ENCODE results near the gene TRDN.
"Not testable (repeated sequence)": the region's sequence is repeated elsewhere in the genome, so short reads cannot be mapped to it uniquely, and the experiment has no call there.

TRDN gene

GRCh38 chr6:123635144-123635543 lies 1.6 kb downstream of the TRDN start:
- in situ Hi-C loops (cut with MboI; ENCODE audit: low sequenced_read_pairs) = no loop called here

DNA sequence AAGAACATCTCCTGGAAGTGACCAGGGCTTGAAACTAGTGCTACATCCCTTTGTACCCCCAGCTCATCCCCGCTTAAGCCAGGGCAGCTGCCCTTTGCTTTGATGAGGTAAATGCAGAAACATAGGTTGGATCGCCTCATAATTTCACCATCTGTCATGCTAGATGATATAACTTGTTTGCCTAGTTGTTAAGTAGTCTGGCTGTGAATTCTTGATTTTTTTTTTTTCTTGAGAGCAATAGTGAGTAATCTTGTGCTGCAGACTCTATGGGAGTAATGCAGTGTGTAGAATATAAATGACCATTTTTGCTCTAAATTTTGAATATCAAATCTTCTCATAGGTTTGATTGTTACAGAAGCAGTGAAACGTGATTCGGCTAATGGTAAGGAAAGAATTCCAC lies 4.1 kb downstream of the TRDN start:
- in situ Hi-C loops (cut with MboI; ENCODE audit: low sequenced_read_pairs) = no loop called here

DNA sequence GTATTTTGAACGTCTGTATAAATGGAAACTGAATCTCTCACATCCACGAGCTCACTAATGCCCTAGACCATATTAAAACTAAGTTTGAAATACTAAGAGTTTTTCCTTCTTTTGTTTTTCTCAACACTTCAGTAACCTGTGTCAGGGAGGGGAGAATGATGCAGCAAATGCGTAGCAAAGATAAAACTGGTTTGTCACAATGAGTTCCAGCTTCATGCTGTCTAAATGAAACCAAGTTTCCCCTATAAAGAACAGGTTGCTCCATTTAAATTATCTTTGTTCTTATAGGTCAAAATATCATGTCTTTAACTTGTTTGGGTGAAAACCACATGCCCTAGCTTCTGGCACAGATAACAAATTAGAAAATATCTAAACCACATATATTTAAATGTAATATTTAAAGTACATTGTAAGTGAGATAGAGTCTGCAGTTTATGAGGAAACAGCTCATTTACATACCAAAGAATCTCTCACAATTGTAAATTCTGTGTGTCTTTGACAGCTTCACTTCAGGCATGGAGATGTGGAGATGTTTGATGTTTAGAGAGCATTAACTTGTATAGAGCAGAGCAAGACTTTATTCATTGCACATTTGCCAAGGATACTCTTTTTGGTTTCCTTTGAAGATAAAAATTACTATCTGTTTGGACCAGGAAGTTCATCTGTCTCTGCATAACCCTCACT lies 7.3 kb downstream of the TRDN start:
- in situ Hi-C loops (cut with MboI; ENCODE audit: low sequenced_read_pairs) = no loop called here

DNA sequence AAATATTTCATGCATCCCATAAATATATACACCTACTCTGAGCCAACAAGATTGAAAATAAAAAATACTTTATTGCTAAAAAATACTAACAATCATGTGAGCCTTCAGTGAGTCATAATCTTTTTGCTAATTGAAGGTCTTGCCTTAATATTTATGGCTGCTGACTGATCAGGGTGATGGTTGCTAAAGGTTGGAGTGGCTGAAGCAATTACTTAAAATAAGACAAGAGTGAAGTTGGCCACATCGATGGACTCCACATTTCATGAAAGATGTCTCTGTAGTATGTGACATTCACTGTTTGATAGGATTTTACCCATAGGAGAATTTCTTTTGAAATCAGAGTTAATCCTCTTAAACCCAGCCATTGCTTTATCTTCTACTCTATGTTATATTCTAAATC lies 11.1 kb downstream of the TRDN start:
- in situ Hi-C loops (cut with MboI; ENCODE audit: low sequenced_read_pairs) = no loop called here

- in situ Hi-C loops (cut with MboI; ENCODE audit: low sequenced_read_pairs) = no loop called here
Observed at GRCh38 chr6:123622780-123623179, 14.0 kb downstream of the TRDN start.

- in situ Hi-C loops (cut with MboI; ENCODE audit: low sequenced_read_pairs) = no loop called here
Observed at GRCh38 chr6:123619156-123619555, 17.6 kb downstream of the TRDN start.

DNA sequence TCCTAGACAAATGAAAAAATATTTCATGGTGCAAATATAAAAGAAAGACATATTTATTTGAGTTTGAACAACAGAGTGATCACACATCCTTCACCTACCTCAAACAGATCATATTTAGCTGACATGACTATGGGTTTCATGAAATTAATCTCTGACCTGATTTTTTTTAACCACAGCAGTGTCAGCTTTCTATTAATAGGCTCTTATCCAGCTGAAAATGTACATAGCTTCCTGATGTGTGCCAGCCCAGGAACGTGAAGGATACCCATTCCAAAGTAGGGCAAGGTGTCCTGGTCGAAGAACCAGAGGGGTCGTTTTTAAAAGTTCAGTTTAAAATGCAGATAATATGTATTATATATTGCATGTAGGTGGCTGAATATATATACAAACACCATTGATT lies 19.8 kb downstream of the TRDN start:
- in situ Hi-C loops (cut with MboI; ENCODE audit: low sequenced_read_pairs) = no loop called here

GRCh38 chr6:123616016-123616415 lies 20.7 kb downstream of the TRDN start:
- in situ Hi-C loops (cut with MboI; ENCODE audit: low sequenced_read_pairs) = no loop called here

- in situ Hi-C loops (cut with MboI; ENCODE audit: low sequenced_read_pairs) = no loop called here
Observed at GRCh38 chr6:123610779-123611178, 26.0 kb downstream of the TRDN start.

DNA sequence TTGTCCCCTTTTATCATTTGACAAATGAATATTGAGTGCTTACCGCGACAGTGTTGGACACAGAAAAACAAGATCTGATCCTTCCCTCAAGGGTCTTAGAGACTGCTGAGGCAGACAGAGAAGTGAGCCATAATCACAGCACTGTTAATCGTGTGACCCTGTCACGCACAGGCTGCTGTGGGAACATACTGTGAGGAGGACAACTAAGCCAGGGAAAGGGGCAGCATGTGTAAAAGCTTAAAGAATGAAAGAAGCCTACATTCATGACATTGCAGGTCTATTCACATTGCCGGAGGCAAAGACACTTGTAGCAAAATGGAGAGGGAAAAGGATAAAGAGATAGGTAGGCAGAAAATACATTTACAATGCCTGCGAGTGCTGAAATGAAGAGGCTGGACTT lies 32.7 kb downstream of the TRDN start:
- in situ Hi-C loops (cut with MboI; ENCODE audit: low sequenced_read_pairs) = no loop called here

- in situ Hi-C loops (cut with MboI; ENCODE audit: low sequenced_read_pairs) = no loop called here
Observed at GRCh38 chr6:123598011-123598410, 38.7 kb downstream of the TRDN start.

- in situ Hi-C loops (cut with MboI; ENCODE audit: low sequenced_read_pairs) = no loop called here
Observed at GRCh38 chr6:123594776-123595175, 42.0 kb downstream of the TRDN start.

DNA sequence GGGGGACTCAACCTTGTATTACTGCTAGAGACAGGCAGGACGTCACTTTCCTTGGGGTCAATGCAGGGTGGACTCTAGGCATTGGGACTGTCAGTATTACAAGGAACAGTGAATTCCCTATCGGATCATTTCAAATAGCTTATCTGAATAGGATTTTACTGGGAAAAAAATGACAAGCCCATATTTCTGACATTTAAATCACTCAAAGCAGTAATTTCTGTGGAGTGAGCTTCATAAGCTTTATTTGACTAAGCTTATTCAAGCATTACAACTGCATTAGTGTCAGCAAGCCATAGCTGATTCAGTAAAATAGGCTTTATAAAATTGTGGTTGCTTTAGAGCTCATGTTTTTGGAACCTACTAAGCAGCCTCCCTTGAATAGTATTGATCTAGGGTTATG lies 44.3 kb downstream of the TRDN start:
- in situ Hi-C loops (cut with MboI; ENCODE audit: low sequenced_read_pairs) = no loop called here

DNA sequence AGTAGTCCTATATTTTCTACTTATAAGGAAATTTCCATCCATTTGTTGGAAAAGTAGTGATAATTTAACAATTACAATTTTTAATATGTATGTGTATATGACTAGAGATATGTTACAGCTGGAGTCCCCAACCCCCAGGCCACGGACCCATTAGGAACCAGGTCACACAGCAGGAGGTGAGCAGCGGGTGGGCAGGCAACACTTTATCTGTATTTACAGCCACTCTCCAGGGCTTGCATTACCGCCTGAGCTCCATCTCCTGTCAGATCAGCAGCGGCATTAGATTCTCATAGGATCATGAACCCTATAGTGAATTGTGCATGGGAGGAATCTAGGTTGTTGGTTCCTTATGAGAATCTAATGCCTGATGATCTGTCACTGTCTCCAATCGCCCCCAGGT lies 46.8 kb downstream of the TRDN start:
- in situ Hi-C loops (cut with MboI; ENCODE audit: low sequenced_read_pairs) = no loop called here

- in situ Hi-C loops (cut with MboI; ENCODE audit: low sequenced_read_pairs) = no loop called here
Observed at GRCh38 chr6:123589317-123589716, 47.4 kb downstream of the TRDN start.

- in situ Hi-C loops (cut with MboI; ENCODE audit: low sequenced_read_pairs) = no loop called here
Observed at GRCh38 chr6:123588546-123588895, 48.2 kb downstream of the TRDN start.

- in situ Hi-C loops (cut with MboI; ENCODE audit: low sequenced_read_pairs) = no loop called here
Observed at GRCh38 chr6:123587838-123588545, 48.8 kb downstream of the TRDN start.

DNA sequence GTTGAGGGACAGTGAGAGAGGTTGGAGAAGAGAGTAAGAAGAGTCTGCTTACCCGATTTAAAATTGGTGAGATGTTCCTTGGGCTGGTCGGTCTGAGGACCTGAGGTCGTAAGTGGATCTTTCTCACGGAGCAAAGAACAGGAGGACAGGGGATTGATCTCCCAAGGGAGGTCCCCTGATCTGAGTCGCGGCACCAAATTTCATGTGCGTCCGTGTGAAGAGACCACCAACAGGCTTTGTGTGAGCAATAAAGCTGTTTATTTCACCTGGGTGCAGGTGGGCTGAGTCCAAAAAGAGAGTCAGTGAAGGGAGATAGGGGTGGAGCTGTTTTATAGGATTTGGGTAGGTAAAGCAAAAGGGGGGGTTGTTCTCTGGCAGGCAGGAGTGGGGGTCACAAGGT lies 49.3 kb downstream of the TRDN start:
- in situ Hi-C loops (cut with MboI; ENCODE audit: low sequenced_read_pairs) = not testable (repeated sequence)

- in situ Hi-C loops (cut with MboI; ENCODE audit: low sequenced_read_pairs) = no loop called here
Observed at GRCh38 chr6:123580331-123580730, 56.4 kb downstream of the TRDN start.

- in situ Hi-C loops (cut with MboI; ENCODE audit: low sequenced_read_pairs) = no loop called here
Observed at GRCh38 chr6:123575188-123575587, 61.6 kb downstream of the TRDN start.

DNA sequence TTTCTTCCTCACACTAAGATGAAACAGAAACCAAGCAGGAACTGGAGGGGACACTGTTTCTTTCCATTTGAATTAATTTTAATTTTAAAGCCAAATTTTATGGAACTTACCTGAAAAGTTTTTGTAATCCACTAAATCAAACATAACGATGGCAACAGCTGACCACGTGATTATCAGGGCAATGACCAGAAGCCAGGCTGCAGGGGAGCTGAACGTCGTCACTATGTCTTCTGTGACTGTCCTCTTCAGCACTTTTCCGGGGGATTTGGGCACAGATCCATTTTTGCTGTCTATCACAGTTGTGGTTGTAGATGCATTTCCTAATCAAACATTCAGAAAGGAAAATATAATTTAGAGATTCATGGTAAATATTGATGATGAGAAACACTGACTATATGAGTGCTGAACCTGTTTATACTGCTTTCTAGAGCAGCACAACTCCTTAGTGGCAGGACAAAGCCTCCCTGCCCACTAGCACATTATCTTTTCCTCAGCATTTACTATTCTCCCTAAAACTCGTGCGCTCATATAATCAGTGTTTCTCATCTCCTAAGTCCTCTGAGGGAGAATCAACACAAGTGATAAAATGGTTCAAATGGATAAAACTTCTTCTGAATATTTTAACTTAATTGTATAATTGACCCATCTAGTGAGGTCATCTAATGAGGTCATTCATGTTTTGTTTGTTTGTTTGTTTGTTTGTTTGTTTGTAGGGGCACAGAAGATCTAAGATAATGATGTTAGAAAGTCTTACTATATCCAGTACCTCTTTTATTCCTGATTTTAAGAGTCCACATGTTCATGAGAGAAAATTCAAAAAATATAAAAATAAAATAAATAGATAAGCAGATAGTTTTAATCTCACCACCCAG lies 65.7 kb downstream of the TRDN start:
- in situ Hi-C loops (cut with MboI; ENCODE audit: low sequenced_read_pairs) = no loop called here

- in situ Hi-C loops (cut with MboI; ENCODE audit: low sequenced_read_pairs) = no loop called here
Observed at GRCh38 chr6:123569575-123569974, 67.2 kb downstream of the TRDN start.

Data from hTERT RPE-1 (cell line).